ENCODE data around the gene CAMSAP2. TPM values are rescaled to one million over a fixed set of nuclear protein-coding genes. Genes with fewer than 3 reads are reported as not detected.
A peak's percentile ranks its signal among the peaks of the same experiment; 100 is the strongest.

Gene CAMSAP2
- total RNA-seq, 1 experiment from 2014 or later: 17.3 TPM

DNA sequence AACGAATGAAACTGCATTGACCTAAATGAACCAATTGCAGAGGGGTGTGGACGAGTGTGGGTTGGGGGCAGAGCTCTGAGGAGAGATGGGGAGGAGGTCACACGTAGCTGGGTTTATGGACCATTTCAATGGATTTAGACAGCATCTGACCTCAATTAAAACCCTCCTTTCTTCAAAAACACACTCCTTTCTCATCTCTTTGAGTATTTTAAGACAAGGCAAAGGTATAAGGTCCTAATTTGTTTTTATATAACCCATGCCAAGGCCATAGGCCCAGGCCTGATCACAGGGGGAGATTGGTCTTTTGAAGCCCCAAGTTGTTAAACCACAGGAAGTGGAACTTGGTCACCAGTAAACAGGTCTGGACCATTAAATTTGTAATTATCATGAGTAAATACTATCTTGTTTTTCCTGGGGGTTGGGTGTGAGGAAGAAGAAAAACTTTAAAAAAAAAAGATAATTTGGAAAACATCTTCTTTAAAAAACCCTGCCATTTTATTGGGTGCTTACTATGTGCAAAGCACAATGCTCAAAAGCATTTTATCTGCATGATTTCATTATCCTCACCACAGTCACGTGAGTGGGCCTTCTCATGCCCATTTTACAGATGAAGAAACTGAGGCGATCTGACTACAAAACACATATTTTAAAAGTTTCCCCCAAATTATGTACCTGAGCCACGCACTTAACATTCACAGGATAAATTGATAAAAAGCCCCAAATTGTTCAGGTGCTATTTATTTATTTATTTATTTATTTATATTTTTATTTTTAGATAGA is 147.1 kb downstream of the CAMSAP2 start:
- Histone ChIP-seq H3K4me3 (ENCODE audit: insufficient read depth, low read depth, low read length) (no peak overlapping the region), H3K36me3 (replicated peaks; ENCODE audit: control insufficient read depth, insufficient read depth, low read length) (no peaks in the 10 kb centered on the region), H3K27me3 (ENCODE audit: control insufficient read depth, insufficient read depth, low read length) (0 out of 2 replicates have a peak, but pooled peaks cover 1% of the 10 kb centered on the region)
- DNase-seq: no peak

DNA sequence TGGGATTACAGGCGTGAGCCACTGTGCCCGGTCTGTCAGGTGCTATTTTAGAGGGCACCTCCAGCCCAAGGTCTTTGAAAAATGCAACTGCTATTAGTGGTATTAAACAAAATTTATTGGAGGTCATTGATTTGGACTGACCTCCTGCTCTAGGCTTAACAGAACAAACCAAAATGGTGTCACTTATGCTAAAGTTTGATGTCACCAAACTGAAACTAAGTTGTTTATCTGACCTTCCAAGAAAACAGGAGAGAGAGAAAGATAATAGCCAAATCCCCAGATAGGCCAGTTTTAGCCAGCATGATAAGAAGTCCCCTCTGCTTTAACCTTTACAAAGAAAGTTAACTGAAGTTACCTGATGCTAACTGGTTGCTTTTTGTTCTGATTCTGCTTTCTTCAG is 147.9 kb downstream of the CAMSAP2 start:
- no peaks in the 10 kb centered on the region for H3K36me3 ChIP-seq (replicated peaks; ENCODE audit: control insufficient read depth, insufficient read depth, low read length)
- no peak for DNase-seq
- no peak overlapping the region for H3K4me3 ChIP-seq (ENCODE audit: insufficient read depth, low read depth, low read length)
- 0 out of 2 replicates have a peak, but pooled peaks cover 1% of the 10 kb centered on the region for H3K27me3 ChIP-seq (ENCODE audit: control insufficient read depth, insufficient read depth, low read length)

DNA sequence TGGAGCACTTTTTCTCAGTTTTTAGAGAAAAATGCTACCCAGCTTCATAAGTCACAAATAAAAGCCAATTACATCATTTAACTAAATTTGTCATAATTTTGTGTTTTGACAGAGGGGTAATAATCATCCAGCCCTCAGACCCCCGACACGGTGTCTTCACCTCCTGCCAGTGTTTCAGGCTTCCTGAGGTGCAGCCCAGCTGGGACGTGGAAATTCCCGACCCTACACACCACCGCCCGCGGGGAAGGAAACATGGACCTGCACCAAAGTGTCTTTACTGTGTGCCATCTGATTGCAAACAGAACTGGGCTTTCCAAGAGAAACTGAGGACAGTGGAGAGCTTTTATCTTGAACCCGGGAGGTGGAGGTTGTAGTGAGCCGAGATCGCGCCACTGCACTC is 148.3 kb downstream of the CAMSAP2 start:
- H3K4me3 ChIP-seq (ENCODE audit: insufficient read depth, low read depth, low read length): no peak overlapping the region
- no peak for DNase-seq
- H3K36me3 ChIP-seq (replicated peaks; ENCODE audit: control insufficient read depth, insufficient read depth, low read length): no peaks in the 10 kb centered on the region
- 0 out of 2 replicates have a peak, but pooled peaks cover 1% of the 10 kb centered on the region for H3K27me3 ChIP-seq (ENCODE audit: control insufficient read depth, insufficient read depth, low read length)

DNA sequence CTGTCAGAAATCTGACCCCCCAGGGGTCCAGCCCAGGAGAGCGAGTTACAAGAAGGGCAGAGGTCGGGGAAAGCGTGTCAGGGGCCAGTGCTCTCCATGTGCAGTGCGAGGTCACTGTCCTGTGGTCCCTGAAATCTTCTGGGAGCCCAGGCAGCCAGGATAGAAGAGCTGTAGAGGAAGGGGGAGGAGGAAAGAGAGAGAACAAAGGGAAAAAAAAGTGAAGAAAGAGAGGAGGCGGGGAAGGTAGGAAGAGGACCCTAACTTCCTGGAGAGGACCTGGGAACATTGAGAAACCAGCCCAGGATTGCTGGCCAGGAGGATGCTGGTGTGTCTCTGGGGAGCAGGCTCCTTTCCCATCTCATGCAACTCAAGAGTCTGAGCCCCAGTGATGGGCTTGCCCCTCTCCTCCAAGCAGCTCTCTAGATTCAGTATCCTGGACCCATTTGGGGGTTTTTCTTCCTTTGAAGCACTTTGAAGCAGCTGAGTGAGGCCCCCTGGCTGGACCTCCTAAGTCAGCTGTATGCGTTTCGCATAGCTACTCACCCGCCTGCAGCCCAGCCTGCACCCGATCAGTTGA is 149.2 kb downstream of the CAMSAP2 start:
- Histone ChIP-seq H3K4me3 (ENCODE audit: insufficient read depth, low read depth, low read length) (no peak overlapping the region), H3K27me3 (ENCODE audit: control insufficient read depth, insufficient read depth, low read length) (0 out of 2 replicates have a peak, but pooled peaks cover 1% of the 10 kb centered on the region), H3K36me3 (replicated peaks; ENCODE audit: control insufficient read depth, insufficient read depth, low read length) (no peaks in the 10 kb centered on the region)
- DNase-seq: no peak

DNA sequence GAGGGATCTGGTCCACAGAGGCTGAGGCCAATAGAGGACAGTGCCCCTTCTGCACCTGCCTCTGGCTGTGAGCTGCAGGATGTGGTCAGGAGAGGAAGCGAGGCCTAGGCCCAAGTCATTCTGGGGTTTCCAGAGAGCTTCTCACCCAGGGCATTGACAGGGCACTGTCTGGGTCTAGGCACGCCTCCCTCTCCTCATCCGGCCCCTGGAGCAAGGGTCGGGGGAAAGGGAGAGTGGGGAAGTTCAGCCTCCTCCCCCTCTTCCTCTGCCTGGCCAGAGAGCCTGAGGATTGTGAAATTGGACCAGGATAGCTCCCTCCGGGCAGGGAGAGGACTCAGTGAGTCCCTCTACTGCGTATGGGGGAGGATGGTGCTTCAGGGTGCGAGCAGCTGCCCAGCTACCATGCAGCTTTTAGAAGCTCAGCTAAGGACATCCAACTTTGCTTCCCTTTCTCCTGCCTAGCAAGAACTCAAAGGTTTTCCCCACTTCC is 149.7 kb downstream of the CAMSAP2 start:
- Histone ChIP-seq H3K36me3 (replicated peaks; ENCODE audit: control insufficient read depth, insufficient read depth, low read length) (no peaks in the 10 kb centered on the region), H3K4me3 (ENCODE audit: insufficient read depth, low read depth, low read length) (no peak overlapping the region), H3K27me3 (ENCODE audit: control insufficient read depth, insufficient read depth, low read length) (0 out of 2 replicates have a peak, but pooled peaks cover 1% of the 10 kb centered on the region)
- no peak for DNase-seq

DNA sequence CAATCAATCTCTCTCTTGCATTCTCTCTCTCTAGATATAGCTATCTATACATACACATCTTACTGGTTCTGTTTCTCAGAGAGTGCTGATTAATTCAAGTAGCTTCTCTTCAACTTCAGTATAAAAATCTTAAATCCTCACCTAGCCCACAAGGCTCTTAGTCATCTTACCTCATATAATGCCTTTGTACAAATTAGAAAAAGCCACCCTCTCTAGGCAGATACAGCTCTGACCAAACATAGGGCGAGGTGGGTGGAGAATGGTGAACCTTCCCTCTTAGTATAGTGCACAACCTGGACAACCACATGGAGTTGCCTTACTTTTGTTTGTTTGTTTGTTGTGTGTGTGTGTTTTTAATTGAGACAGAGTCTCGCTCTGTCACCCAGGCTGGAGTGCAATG is 150.9 kb downstream of the CAMSAP2 start:
- Histone ChIP-seq H3K27me3 (ENCODE audit: control insufficient read depth, insufficient read depth, low read length) (0 out of 2 replicates have a peak, but pooled peaks cover 1% of the 10 kb centered on the region), H3K36me3 (replicated peaks; ENCODE audit: control insufficient read depth, insufficient read depth, low read length) (no peaks in the 10 kb centered on the region), H3K4me3 (ENCODE audit: insufficient read depth, low read depth, low read length) (no peak overlapping the region)
- DNase-seq: no peak

DNA sequence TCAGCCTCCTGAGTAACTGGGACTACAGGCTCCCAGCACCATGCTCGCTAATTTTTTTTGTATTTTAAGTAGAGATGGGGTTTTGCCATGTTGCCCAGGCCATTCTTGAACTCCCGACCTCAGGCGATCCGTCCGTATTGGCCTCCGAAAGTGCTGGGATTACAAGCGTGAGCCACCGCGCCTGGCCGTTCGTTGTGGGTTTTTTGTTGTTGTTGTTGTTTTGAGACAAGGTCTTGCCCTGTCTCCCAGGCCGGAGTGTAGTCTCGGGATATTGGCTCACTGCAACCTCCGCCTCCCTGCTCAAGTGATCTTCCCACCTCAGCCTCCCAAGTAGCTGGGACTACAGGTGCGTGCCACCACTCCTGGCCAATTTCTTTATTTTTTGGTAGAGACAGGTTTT is 151.3 kb downstream of the CAMSAP2 start:
- Histone ChIP-seq H3K36me3 (replicated peaks; ENCODE audit: control insufficient read depth, insufficient read depth, low read length) (no peaks in the 10 kb centered on the region), H3K4me3 (ENCODE audit: insufficient read depth, low read depth, low read length) (no peak overlapping the region), H3K27me3 (ENCODE audit: control insufficient read depth, insufficient read depth, low read length) (0 out of 2 replicates have a peak, but pooled peaks cover 1% of the 10 kb centered on the region)
- no peak for DNase-seq

DNA sequence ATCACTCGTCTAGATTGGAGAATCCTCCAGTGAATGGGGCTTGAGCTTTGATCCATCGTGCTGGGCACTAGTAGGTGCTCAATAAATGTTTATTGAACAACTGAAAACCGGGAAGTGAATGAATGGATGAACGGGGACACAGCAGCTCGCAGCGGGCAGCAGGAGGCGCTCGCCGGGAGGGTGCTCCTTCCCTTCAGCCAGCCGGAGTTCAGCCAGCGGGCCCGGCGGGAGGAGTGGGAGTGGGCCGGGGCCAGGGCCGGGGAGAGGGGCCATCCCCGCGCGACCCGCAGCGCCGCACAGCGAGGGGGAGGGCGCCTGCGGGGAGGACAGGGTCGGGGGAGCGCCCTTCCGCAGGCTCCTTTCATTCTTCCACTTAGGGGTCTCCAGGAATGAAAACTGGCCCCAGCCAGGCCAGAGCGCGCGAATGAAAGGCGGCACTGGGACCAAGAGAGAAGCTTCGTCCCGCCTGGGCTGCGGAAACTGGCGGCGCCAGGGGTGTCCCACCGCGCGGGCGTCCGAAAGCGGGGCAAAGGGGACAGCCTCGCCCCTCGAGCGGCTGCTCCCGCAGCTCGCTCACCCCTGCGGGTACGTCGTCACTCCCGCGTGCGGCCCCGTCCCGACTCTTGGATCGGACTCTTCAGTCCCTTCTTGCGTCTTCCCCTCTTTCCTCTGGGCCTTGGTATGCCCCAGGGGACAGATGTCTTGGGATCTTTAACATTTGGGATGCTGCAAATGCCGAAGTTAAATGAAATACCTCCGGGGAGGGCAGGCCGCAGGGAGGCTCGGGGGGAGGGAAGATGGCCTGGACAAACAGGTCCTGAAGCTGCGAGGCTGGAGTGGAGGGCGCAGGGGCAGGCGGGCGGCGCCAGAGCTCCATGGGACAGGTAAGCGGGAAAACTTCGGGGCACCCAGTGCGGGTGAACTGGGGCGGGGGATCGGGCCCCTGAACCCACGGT is 152.4 kb downstream of the CAMSAP2 start:
- Histone ChIP-seq H3K4me3 (ENCODE audit: insufficient read depth, low read depth, low read length) (peak overlapping the region; percentile 68), H3K27me3 (ENCODE audit: control insufficient read depth, insufficient read depth, low read length) (0 out of 2 replicates have a peak, but pooled peaks cover 1% of the 10 kb centered on the region), H3K36me3 (replicated peaks; ENCODE audit: control insufficient read depth, insufficient read depth, low read length) (no peaks in the 10 kb centered on the region)
- DNase-seq: peak; percentile 91

DNA sequence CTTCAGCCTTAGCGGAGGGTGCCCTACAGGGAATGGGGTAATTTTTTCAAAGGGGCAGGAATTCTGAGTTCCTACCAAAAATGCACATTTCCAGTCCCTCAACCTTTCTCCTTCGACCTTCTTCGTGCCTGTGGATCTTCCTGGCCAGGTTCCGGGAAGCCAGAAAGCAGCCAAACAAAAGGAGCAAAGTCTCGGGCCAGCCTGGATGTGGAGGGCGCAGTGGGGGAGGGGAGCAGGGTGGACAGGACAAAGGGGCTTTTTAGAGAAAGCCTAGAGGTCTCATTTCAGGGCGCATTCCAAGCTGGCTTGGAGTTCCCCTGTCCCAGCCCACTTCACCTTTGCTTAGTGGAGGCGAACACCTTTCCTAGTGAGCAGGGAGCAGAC is 153.1 kb downstream of the CAMSAP2 start:
- Histone ChIP-seq H3K4me3 (ENCODE audit: insufficient read depth, low read depth, low read length) (peak overlapping the region; percentile 68), H3K27me3 (ENCODE audit: control insufficient read depth, insufficient read depth, low read length) (0 out of 2 replicates have a peak, but pooled peaks cover 1% of the 10 kb centered on the region), H3K36me3 (replicated peaks; ENCODE audit: control insufficient read depth, insufficient read depth, low read length) (no peaks in the 10 kb centered on the region)
- peak; percentile 87 for DNase-seq

DNA sequence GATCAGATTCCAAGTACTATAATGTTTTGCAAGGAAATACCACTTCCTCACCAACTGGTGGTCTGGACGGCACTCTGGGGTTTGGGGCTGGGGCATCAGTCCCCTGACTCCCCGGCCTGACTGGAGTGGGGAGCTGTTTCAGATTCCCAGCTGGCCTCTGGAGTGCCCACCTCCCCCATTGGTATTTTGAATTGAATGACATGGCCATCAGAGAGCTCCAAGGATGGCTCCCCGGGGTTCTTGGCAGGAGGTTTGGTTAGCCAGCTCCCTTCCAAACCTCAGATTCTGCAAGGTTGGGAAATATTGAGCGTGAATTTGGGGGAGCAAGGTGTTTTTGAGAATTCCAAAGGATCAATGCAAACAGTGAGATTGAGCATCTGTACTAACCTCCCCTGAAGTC is 153.9 kb downstream of the CAMSAP2 start:
- H3K27me3 ChIP-seq (ENCODE audit: control insufficient read depth, insufficient read depth, low read length): 0 out of 2 replicates have a peak, but pooled peaks cover 1% of the 10 kb centered on the region
- H3K36me3 ChIP-seq (replicated peaks; ENCODE audit: control insufficient read depth, insufficient read depth, low read length): no peaks in the 10 kb centered on the region; the same call in none of the 2 replicates
- H3K4me3 ChIP-seq (ENCODE audit: insufficient read depth, low read depth, low read length): peak overlapping the region; percentile 68
- DNase-seq: no peak

DNA sequence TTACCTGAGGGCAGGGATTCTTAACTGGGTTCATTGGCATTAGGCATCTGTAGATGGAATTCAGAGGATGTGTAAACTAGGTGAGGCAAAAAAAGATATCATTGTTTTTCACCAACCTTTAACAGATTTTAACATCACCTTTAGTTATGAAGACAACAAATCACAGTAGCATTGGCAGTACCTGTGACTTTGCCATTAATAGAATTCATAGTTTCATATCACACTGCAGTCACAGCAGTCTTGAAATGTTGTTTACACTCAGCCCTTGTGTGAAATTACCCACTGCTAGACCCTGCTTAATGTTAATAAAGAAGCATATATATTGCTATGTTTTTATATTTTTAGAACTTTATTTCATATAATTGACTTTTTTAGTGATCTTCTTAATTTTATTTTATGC is 154.3 kb downstream of the CAMSAP2 start:
- Histone ChIP-seq H3K36me3 (replicated peaks; ENCODE audit: control insufficient read depth, insufficient read depth, low read length) (peaks cover under 1% of the 10 kb centered on the region), H3K4me3 (ENCODE audit: insufficient read depth, low read depth, low read length) (no peak overlapping the region), H3K27me3 (ENCODE audit: control insufficient read depth, insufficient read depth, low read length) (0 out of 2 replicates have a peak, but pooled peaks cover 1% of the 10 kb centered on the region)
- DNase-seq: no peak

DNA sequence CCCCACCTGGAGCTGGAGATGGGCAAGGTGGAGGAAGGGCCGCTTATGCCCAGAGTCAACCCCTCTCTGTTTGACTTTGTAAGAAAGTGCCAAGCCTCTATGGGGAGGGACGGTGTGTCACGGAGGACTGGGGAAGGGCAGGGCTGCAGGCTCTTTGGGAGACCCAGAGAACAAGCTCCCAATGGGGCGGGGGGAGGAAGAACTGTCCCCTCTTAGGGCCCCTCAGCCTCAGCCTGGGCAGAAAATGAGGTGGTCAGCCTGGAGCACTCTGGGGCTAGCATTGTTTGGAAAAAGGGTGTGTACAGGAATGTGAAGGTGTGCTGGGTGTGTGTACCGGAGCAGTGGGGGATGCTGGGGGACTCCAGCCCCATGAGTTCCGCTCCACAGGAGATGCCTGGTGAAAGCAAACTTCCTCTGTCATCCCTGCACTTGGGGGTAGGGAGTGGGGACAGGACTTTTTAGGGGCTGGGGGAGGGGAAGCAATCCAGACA is 154.8 kb downstream of the CAMSAP2 start:
- DNase-seq: no peak
- Histone ChIP-seq H3K27me3 (ENCODE audit: control insufficient read depth, insufficient read depth, low read length) (0 out of 2 replicates have a peak, but pooled peaks cover 1% of the 10 kb centered on the region), H3K36me3 (replicated peaks; ENCODE audit: control insufficient read depth, insufficient read depth, low read length) (peaks cover 2% of the 10 kb centered on the region), H3K4me3 (ENCODE audit: insufficient read depth, low read depth, low read length) (peak overlapping the region; percentile 16; the same call in 1 of the 2 replicates)

DNA sequence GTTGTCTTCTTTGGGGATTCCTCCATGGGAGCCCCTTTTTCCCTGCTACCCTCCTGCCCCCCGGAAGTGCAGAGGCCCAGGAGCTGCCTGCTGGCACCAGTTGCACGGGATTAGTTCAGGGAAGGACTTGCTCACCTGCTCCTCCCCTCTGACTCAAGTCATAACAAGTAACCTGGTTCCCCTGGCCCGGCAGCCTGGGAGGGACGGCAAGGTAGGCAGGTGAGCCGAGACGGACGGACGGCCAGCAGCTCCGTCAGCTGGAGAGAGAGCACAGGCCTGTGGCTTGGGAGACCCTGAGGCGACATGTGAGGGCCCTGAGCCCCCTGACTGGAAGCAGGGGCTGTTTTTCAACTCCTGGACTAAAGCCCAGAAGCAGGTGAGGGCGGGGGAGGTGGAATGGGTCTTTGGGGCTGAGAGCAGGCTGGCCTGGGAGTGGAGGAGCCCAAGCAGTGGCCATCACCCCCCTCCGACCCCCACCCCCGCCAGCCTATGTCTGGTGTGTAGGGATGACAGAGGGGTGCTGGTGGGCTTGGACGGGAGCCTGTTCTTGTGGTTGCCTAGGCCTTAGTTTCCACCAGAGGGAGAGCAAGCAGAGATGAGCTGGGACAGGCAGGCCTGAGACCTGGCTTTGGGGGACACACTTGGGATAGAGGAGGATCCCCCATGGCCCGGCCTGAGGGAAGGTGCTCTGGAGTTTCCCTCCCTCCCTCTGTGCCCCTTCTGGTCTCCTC is 156.2 kb downstream of the CAMSAP2 start, which contains the start of gene INAVA:
Gene INAVA, plus strand, starts transcription at position 189 of the 731 bp plus-strand sequence. CDS start 3,501 bp downstream, outside the sequence.
- Histone ChIP-seq H3K4me3 (ENCODE audit: insufficient read depth, low read depth, low read length) (no peak within 1 kb of the TSS), H3K36me3 (replicated peaks; ENCODE audit: control insufficient read depth, insufficient read depth, low read length) (peaks cover 8% of the 10 kb centered on the region), H3K27me3 (ENCODE audit: control insufficient read depth, insufficient read depth, low read length) (no peaks in the 10 kb centered on the region)
- no peak for DNase-seq

Measured in H7 (cell line).